Measurements from ENCODE around the gene MBP. TPM values are rescaled to one million over a fixed set of nuclear protein-coding genes. Genes with fewer than 3 reads are reported as not detected.

The MBP gene
- total RNA-seq, 2 experiments from 2014 or later: 86.5 to 87.0 TPM

DNA sequence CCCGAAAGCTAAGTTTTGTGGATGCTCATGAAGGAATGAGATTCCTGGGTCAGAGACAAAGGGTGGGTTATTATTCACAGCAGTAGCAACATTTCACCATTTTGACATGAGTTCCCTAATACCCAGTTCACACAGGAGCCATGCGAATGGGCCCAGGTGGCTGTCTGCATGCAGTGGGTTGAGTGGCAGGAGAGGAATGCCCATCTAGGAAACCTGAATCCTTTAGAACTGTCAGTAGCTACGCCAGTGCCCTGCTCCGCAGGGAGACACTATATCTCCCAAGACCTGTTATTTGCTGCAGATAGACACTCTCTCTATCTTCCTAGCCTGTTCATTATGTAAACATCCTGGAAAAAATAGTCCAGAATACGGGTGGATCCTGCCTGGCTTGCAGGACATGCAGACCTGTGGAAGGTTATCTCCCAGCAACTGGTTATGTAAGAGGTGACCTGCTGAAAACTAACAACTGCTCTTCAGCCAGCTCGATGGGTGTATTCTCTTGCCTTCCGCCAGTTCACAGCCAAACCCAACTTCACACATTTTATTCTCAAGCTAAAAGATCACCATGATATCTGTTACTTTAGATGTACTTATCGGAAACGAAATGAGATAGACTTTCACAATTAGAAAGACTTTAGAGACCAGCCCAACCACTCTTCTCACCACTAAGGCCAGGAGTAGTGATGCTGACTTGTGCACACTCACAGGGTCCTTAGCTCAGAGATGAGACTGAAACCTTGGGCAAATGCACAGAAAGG lies 59.1 kb downstream of the MBP start:
- peak overlapping the region; percentile 1 for H3K4me3 Mint-ChIP-seq
- no peaks in the 10 kb centered on the region for H3K9me3 Mint-ChIP-seq (ENCODE audit: insufficient read depth)
- peaks cover 89% of the 10 kb centered on the region for H3K4me1 Mint-ChIP-seq (ENCODE audit: low read depth)
- POLR2A ChIA-PET: interaction anchor here (0.6 to 1.3 kb wide), 2 partner anchors 11 to 50 kb away, joined by 3 to 13 read pairs; no protein-coding TSS in a partner anchor
- no peaks in the 10 kb centered on the region for H3K27me3 Mint-ChIP-seq (ENCODE audit: low read depth)
- ATAC-seq (peak; percentile 54), DNase-seq (no peak)
- H3K27ac Mint-ChIP-seq: peak overlapping the region; percentile 66
- CTCF ChIA-PET: interaction anchor here (1.1 to 5.0 kb wide), 4 partner anchors 8 to 60 kb away, joined by 3 to 15 read pairs (median 3); no protein-coding TSS in a partner anchor
- H3K36me3 Mint-ChIP-seq (ENCODE audit: low read depth): peaks cover 80% of the 10 kb centered on the region

GRCh38 chr18:77072566-77072965 lies 60.0 kb downstream of the MBP start:
- DNase-seq (no peak), ATAC-seq (no peak)
- Mint-ChIP-seq H3K9me3 (ENCODE audit: insufficient read depth) (no peaks in the 10 kb centered on the region), H3K27ac (peak overlapping the region; percentile 72), H3K4me1 (ENCODE audit: low read depth) (peaks cover 89% of the 10 kb centered on the region), H3K36me3 (ENCODE audit: low read depth) (peaks cover 81% of the 10 kb centered on the region), H3K27me3 (ENCODE audit: low read depth) (no peaks in the 10 kb centered on the region), H3K4me3 (no peak overlapping the region)
- POLR2A ChIA-PET: interaction anchor here (1.3 kb wide), 1 partner anchor 10 kb away, joined by 4 read pairs; no protein-coding TSS in a partner anchor
- CTCF ChIA-PET: interaction anchor here (1.1 to 5.0 kb wide), 3 partner anchors 17 to 61 kb away, joined by 3 to 15 read pairs (median 10); no protein-coding TSS in a partner anchor

DNA sequence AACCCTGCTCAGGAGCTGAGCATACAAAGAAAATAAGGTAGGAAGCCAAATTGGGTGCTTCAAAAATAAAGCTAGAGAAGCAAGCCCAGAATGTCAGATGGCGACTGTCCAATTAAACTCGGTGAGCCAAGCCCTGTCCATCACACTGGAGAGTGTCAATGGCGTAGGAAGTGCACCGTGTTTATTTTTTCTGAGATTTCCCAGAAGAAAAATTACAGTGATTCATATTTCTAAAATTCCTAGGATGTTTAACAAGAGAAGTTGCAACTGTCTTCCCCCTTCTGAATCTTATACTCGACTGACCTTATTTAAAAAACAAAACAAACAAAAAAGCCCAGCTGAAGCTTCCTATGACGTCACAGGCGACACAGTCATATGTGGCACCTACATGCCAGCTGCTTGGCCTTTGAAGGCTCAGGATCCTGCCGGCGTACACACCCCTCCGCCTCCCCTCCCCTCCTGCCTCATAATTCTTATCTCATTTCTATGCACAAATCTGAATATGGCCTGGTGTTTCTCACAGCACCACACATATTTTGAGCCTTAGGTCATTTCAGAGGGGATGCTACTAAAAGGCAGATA lies 60.8 kb downstream of the MBP start:
- H3K27me3 Mint-ChIP-seq (ENCODE audit: low read depth): no peaks in the 10 kb centered on the region
- CTCF ChIA-PET: interaction anchor here (0.9 to 5.0 kb wide), 4 partner anchors 17 to 72 kb away, joined by 3 to 15 read pairs (median 6); no protein-coding TSS in a partner anchor
- peaks cover 93% of the 10 kb centered on the region for H3K4me1 Mint-ChIP-seq (ENCODE audit: low read depth)
- ATAC-seq (no peak), DNase-seq (peak; percentile 60)
- POLR2A ChIA-PET: interaction anchor here (1.3 kb wide), 1 partner anchor 9 kb away, joined by 4 read pairs; no protein-coding TSS in a partner anchor
- peaks cover 84% of the 10 kb centered on the region for H3K36me3 Mint-ChIP-seq (ENCODE audit: low read depth)
- no peaks in the 10 kb centered on the region for H3K9me3 Mint-ChIP-seq (ENCODE audit: insufficient read depth)
- peak overlapping the region; percentile 72 for H3K27ac Mint-ChIP-seq
- H3K4me3 Mint-ChIP-seq: no peak overlapping the region

DNA sequence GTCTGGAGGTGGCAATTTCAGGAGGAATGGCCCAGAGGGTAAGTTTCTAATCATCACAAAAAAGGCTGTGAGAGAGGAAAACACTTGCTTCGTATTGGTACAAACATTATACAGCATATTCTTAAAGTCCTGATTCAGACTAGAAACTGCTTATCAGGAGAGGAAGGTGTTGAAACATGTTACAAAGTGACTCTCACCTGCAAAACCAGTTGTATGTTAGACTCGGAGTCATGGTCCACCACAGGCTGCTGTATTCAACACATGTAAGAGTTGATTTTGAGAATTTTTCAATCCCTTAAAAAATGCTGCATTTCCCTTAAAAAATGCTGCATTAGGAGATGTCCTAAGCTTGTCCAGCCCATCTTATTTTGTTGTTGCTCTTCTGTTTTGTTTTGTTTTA lies 61.5 kb downstream of the MBP start:
- DNase-seq: no peak
- H3K27ac Mint-ChIP-seq: peak overlapping the region; percentile 72
- ChIA-PET CTCF (interaction anchor here (0.9 to 6.5 kb wide), 6 partner anchors 15 to 140 kb away, joined by 3 to 62 read pairs (median 16); partner anchors contain the start of gene MBP), POLR2A (interaction anchor here (1.1 kb wide), 1 partner anchor 31 kb away, joined by 3 read pairs; no protein-coding TSS in a partner anchor)
- no peak for ATAC-seq
- H3K4me1 Mint-ChIP-seq (ENCODE audit: low read depth): peaks cover 96% of the 10 kb centered on the region
- H3K9me3 Mint-ChIP-seq (ENCODE audit: insufficient read depth): no peaks in the 10 kb centered on the region
- no peaks in the 10 kb centered on the region for H3K27me3 Mint-ChIP-seq (ENCODE audit: low read depth)
- no peak overlapping the region for H3K4me3 Mint-ChIP-seq
- peaks cover 85% of the 10 kb centered on the region for H3K36me3 Mint-ChIP-seq (ENCODE audit: low read depth)

DNA sequence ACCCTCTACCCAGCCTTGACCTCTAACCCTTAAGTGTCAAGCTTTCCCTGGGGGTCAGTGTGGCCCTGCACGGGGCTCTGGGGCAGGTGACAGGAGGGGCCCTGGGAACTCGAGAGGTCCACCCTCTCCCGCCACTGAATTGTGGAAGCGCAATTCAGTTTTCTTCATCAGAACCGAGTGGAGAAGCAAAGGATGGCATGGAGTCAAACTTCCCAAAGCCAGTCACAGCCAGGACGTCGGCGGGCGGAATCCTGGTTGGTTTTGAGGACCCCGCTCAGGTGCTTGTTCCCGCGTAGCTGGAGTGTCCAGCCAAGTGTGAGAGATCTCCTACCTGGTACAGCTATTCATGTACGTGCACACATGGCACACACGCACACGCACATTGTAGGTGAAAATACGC lies 62.0 kb downstream of the MBP start:
- DNase-seq: no peak
- no peaks in the 10 kb centered on the region for H3K9me3 Mint-ChIP-seq (ENCODE audit: insufficient read depth)
- ATAC-seq: no peak
- H3K27me3 Mint-ChIP-seq (ENCODE audit: low read depth): no peaks in the 10 kb centered on the region
- peaks cover 86% of the 10 kb centered on the region for H3K36me3 Mint-ChIP-seq (ENCODE audit: low read depth)
- H3K4me3 Mint-ChIP-seq: no peak overlapping the region
- peak overlapping the region; percentile 72 for H3K27ac Mint-ChIP-seq
- POLR2A ChIA-PET: interaction anchor here (0.9 to 1.7 kb wide), 3 partner anchors 7 to 45 kb away, joined by 3 to 6 read pairs (median 3); no protein-coding TSS in a partner anchor
- peaks cover 99% of the 10 kb centered on the region for H3K4me1 Mint-ChIP-seq (ENCODE audit: low read depth)
- CTCF ChIA-PET: interaction anchor here (0.8 to 6.5 kb wide), 6 partner anchors 15 to 141 kb away, joined by 3 to 62 read pairs (median 16); partner anchors contain the start of gene MBP

DNA sequence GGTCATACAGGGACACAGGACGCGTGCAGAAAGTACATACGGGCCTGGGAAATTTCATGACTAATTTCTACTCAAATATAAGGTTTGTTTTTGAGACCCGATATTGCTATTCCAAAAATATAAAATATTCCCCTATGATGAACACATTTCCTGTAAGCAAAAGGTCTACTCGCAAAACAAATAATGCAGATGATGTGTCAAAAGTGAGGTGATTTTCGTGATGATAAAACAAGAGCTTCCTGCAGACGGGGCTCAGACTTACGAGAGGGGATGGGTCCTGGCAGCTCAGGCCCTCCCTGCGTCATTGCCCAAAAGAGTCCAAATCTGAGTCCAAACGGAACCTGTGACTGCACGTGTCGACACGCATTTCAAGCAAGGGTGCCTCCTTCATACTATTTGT lies 62.7 kb downstream of the MBP start:
- Mint-ChIP-seq H3K27me3 (ENCODE audit: low read depth) (no peaks in the 10 kb centered on the region), H3K27ac (peak overlapping the region; percentile 95), H3K36me3 (ENCODE audit: low read depth) (peaks cover 87% of the 10 kb centered on the region), H3K4me1 (ENCODE audit: low read depth) (peaks cover 98% of the 10 kb centered on the region), H3K4me3 (no peak overlapping the region), H3K9me3 (ENCODE audit: insufficient read depth) (no peaks in the 10 kb centered on the region)
- no peak for ATAC-seq
- ChIA-PET POLR2A (interaction anchor here (0.9 to 7.6 kb wide), 4 partner anchors 8 to 46 kb away, joined by 3 to 103 read pairs (median 4); no protein-coding TSS in a partner anchor), CTCF (interaction anchor here (0.8 to 6.5 kb wide), 13 partner anchors 9 to 141 kb away, joined by 3 to 62 read pairs (median 6); partner anchors contain the start of gene MBP)
- no peak for DNase-seq

DNA sequence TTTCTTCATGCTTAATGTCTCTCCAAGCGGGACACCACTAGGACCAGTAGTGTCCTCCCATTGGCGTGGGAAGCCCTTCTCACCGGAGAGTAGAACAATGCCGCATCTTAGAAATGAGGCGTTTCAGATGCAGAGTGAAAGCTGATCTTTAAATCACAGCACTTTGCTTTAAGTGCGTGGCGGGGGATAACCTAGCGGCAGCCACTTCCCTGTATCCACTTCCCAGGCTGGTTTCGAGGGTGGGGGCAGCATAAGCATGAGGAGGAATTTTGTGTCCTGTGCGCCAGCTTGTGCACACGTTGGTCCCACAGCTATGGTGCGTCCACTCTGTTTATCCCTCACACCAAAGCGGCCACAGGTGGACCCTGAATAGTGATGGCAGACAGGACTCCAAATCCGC lies 63.1 kb downstream of the MBP start:
- H3K4me1 Mint-ChIP-seq (ENCODE audit: low read depth): peaks cover 98% of the 10 kb centered on the region
- H3K36me3 Mint-ChIP-seq (ENCODE audit: low read depth): peaks cover 87% of the 10 kb centered on the region
- CTCF ChIA-PET: interaction anchor here (0.7 to 6.5 kb wide), 19 partner anchors 10 to 142 kb away, joined by 3 to 62 read pairs (median 5); partner anchors contain the start of gene MBP
- no peaks in the 10 kb centered on the region for H3K9me3 Mint-ChIP-seq (ENCODE audit: insufficient read depth)
- POLR2A ChIA-PET: interaction anchor here (1.7 to 9.2 kb wide), 3 partner anchors 9 to 62 kb away, joined by 6 to 103 read pairs (median 101); partner anchors contain the start of gene MBP
- H3K27ac Mint-ChIP-seq: peak overlapping the region; percentile 95
- DNase-seq (no peak), ATAC-seq (no peak)
- no peaks in the 10 kb centered on the region for H3K27me3 Mint-ChIP-seq (ENCODE audit: low read depth)
- no peak overlapping the region for H3K4me3 Mint-ChIP-seq

DNA sequence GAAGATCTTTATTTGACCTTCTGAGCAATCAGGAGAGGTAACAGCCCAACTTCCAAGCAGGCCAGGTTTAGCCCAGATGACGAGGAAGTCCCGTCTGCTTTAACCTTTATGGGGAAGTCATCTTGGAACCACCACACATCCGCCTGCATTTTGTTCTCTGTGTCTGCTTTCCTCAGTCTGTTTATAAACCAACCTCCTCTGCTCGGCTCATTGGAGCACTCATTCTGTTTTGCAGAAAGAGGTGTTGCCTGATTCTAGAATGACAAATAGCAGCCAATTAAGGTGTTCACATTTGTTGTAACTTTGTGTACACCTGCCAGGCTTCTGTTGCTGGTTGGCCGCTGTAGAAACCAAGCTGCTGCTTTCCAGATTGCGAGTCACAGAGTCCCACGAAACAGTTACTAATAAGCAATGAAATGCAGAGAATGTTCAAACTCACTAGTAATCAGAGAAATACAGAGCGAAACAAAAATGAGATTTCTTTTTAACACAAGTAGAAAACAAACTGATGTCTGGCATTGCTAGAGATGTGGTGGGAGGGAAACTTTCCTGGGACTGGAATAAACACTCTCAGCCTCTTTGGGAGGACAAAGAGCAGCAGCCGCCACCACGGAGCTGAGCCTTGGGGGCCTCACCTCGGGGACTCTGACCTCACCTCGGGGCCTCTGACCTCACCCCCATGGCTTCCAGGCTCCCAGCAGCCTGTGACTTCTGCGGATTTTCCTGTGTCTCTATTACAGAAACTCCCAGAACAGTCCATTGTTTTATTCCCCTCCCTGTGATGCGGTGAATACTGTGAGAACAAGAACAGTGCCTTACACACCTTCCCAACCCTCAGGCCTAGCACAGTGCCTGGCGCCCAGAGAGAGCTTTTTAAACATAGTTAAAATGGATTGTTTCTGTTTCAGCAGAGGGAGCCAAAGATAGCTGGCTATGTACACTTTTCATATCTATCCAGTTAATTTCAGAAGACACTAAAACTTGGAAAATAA lies 64.0 kb downstream of the MBP start:
- no peaks in the 10 kb centered on the region for H3K9me3 Mint-ChIP-seq (ENCODE audit: insufficient read depth)

DNA sequence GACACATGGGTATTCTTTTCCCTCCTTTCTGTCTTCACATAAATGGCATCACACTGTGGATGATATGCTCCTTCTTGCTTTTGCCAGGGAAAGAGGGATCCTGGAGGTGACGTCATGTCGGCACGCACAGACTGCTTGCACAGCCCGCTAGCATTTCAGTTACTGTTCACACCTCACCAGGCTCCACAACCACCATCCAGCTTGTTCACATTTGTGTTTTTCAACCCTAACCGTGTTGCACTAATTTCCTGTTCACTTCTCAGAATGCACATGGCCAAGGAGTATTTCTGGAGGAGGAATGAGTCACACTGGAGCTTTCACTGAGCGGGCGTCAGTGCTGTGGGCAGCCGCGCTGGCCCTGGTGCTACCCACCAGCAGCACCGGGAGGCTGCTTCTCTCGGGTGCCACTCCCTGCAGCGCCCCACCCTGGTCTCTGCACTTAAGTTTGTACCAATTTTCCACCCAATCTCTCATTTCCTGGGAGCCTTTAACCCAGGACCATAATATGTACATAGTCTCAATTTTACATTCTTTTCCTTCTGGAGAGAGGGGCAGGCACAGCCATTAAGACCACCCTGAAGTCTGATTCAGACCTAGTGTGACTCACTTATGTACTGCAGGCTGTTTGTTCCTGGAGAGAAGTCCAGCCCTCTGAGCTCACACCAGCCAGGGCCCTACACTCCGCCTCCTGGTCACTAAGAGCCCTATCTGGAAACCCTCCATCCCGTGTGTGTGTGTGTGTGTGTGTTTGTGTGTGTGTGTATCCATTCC lies 65.1 kb downstream of the MBP start:
- ChIA-PET POLR2A (interaction anchor here (0.6 to 9.2 kb wide), 10 partner anchors 9 to 144 kb away, joined by 3 to 103 read pairs (median 4); partner anchors contain the start of gene MBP), CTCF (interaction anchor here (0.8 to 6.5 kb wide), 17 partner anchors 9 to 144 kb away, joined by 3 to 62 read pairs (median 5); partner anchors contain the start of gene MBP)
- ATAC-seq (peak; percentile 72), DNase-seq (peak; percentile 80)
- H3K27ac Mint-ChIP-seq: peak overlapping the region; percentile 95
- H3K9me3 Mint-ChIP-seq (ENCODE audit: insufficient read depth): no peaks in the 10 kb centered on the region
- peaks cover 91% of the 10 kb centered on the region for H3K36me3 Mint-ChIP-seq (ENCODE audit: low read depth)
- no peaks in the 10 kb centered on the region for H3K27me3 Mint-ChIP-seq (ENCODE audit: low read depth)
- peaks cover 99% of the 10 kb centered on the region for H3K4me1 Mint-ChIP-seq (ENCODE audit: low read depth)
- H3K4me3 Mint-ChIP-seq: peak overlapping the region; percentile 61

More for the DNA sequence above, 64.0 kb downstream of the MBP start:
- ATAC-seq (peak; percentile 10), DNase-seq (peak; percentile 59)
- peak overlapping the region; percentile 95 for H3K27ac Mint-ChIP-seq
- H3K27me3 Mint-ChIP-seq (ENCODE audit: low read depth): no peaks in the 10 kb centered on the region
- peaks cover 98% of the 10 kb centered on the region for H3K4me1 Mint-ChIP-seq (ENCODE audit: low read depth)
- CTCF ChIA-PET: interaction anchor here (0.7 to 6.5 kb wide), 17 partner anchors 10 to 143 kb away, joined by 3 to 62 read pairs (median 6); partner anchors contain the start of gene MBP
- POLR2A ChIA-PET: interaction anchor here (0.6 to 9.2 kb wide), 8 partner anchors 9 to 143 kb away, joined by 3 to 103 read pairs (median 12); partner anchors contain the start of gene MBP
- peak overlapping the region; percentile 61 for H3K4me3 Mint-ChIP-seq
- peaks cover 88% of the 10 kb centered on the region for H3K36me3 Mint-ChIP-seq (ENCODE audit: low read depth)

DNA sequence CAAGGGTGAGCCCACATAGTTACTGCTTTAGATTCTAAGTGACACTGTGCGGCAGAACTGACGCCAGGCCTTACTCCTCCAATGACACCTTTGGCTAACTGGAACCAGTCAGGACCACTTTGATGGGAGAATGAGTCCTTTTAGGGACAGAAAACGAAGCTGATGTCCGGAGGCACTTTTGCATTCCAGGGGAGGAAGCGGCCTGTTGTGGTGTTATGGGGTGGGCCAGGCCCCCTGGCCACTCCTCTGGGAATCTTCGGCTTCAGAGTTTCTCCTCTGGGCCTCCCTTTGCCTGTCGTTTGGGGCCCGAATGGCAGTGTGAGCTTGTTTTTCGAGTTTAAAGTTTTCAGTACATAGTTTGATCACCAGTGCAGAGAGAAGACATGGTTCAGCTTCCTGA lies 65.9 kb downstream of the MBP start:
- Mint-ChIP-seq H3K36me3 (ENCODE audit: low read depth) (peaks cover 91% of the 10 kb centered on the region), H3K27me3 (ENCODE audit: low read depth) (no peaks in the 10 kb centered on the region)
- ATAC-seq: no peak

More for the DNA sequence above, 65.9 kb downstream of the MBP start:
- POLR2A ChIA-PET: interaction anchor here (0.7 to 9.2 kb wide), 8 partner anchors 8 to 66 kb away, joined by 3 to 103 read pairs (median 12); partner anchors contain the start of gene MBP
- peaks cover 99% of the 10 kb centered on the region for H3K4me1 Mint-ChIP-seq (ENCODE audit: low read depth)
- peak overlapping the region; percentile 95 for H3K27ac Mint-ChIP-seq
- no peak for DNase-seq
- CTCF ChIA-PET: interaction anchor here (0.8 to 6.5 kb wide), 13 partner anchors 10 to 145 kb away, joined by 3 to 62 read pairs (median 4); partner anchors contain the start of gene MBP
- H3K4me3 Mint-ChIP-seq: no peak overlapping the region
- no peaks in the 10 kb centered on the region for H3K9me3 Mint-ChIP-seq (ENCODE audit: insufficient read depth)
